ENCODE data around the gene SPAG16.

- TF ChIP-seq GATA3 (IDR thresholded peaks at IDR 0.05; ENCODE audit: low read depth, low read length), result no peak
- no peak for TF ChIP-seq GATA2 (IDR thresholded peaks at IDR 0.05; ENCODE audit: low read depth, low read length)
These were observed 343.7 kb downstream of the SPAG16 start for GRCh38 chr2:213627835-213628460.

Measured in SH-SY5Y (cell line).